Testis (tissue), 3 donors: Measurements from ENCODE around the gene SNX2. TPM values are rescaled to one million over a fixed set of nuclear protein-coding genes. Genes with fewer than 3 reads are reported as not detected.

Experiments used
- DNase-seq: peaks from one replicate; pipeline ENCODE4 v3.0.0-alpha.2; 2019
- H3K27ac ChIP-seq, 2 donors: fragments of 200-600 bp; sonication (generic); one replicate each; pipeline ENCODE4 v1.5.1; 2019
- H3K27me3 ChIP-seq: fragments of 200-600 bp; sonication (generic); one replicate; pipeline ENCODE4 v1.5.1; 2019
- H3K36me3 ChIP-seq: fragments of 200-600 bp; sonication (generic); one replicate; pipeline ENCODE4 v1.5.1; 2017; ENCODE audit warnings: low read depth; ENCODE audit errors: missing control alignments
- H3K4me1 ChIP-seq: fragments of 200-600 bp; sonication (generic); one replicate; pipeline ENCODE4 v1.5.1; 2019
- H3K4me3 ChIP-seq, 2 donors: fragments of 200-600 bp; sonication (generic); one replicate each; pipeline ENCODE4 v1.5.1; 2017 to 2019
- H3K9me3 ChIP-seq: fragments of 200-600 bp; sonication (generic); one replicate; pipeline ENCODE4 v1.5.1; 2017
- POLR2A ChIP-seq: fragments of 450-650 bp; IDR thresholded peaks from one replicate; pipeline ENCODE4 v1.6.1; 2017; ENCODE audit warnings: antibody characterized with exemption, mild to moderate bottlenecking, moderate library complexity
- WGBS, 2 donors: methylation state at CpG; one replicate each; pipeline ENCODE4 v1.1.5; 2018; 5-methylcytosine and 5-hydroxymethylcytosine counted together
- intact Hi-C: fragments of 100-400 bp; cut with DNase I; formaldehyde crosslinking; loops from one replicate; pipeline ENCODE4 v1.15.1; 2023; ENCODE audit warnings: low total_unique reads
- polyA plus RNA-seq: library from polyadenylated mRNA; stranded (reverse); fragments of 350-450 nt; fragmentation: Illumina TruSeq; extraction: RNeasy Lipid Tissue Mini Kit (QIAGEN cat#74804); gene quantifications from one replicate; pipeline ENCODE4 v1.2.3, GENCODE V29; 2014; ENCODE audit warnings: low read depth, low replicate concordance; ENCODE audit not compliant: insufficient read depth
- total RNA-seq, 2 donors: library from RNA; depleted of rRNA; stranded (reverse); fragments of >200 nt; gene quantifications; one replicate each; pipeline ENCODE4 v1.2.3, GENCODE V29; 2016
- TF ChIP-seq, protein P1 (sequence below), 3 experiments: fragments of 450-650 bp in 2 of 3; fragments of 200-600 bp in 1 of 3; sonication (generic) in 1 of 3; IDR thresholded peaks; one replicate each; pipeline ENCODE4 v1.5.1; 2016 to 2019; ENCODE audit warnings: antibody characterized with exemption in 3 of 3, mild to moderate bottlenecking in 2 of 3, moderate library complexity in 1 of 3

SNX2 gene
- total and polyA plus RNA-seq, 3 donors from 2014 or later: 38.5 to 59.5 (median 48.4) TPM

- no peaks in the 10 kb centered on the region for H3K27me3 ChIP-seq
- H3K9me3 ChIP-seq: no peaks in the 10 kb centered on the region
- no peaks in the 10 kb centered on the region for H3K36me3 ChIP-seq
- no peak overlapping the region for H3K27ac ChIP-seq
- H3K4me3 ChIP-seq: no peak overlapping the region
- intact Hi-C loops: no loop called here
- peaks cover 6% of the 10 kb centered on the region for H3K4me1 ChIP-seq
- no peak for DNase-seq
- 88 to 91% methylated on average over 8 of the region's 8 CpGs for WGBS, 2 donors
- TF ChIP-seq, protein P1, sequence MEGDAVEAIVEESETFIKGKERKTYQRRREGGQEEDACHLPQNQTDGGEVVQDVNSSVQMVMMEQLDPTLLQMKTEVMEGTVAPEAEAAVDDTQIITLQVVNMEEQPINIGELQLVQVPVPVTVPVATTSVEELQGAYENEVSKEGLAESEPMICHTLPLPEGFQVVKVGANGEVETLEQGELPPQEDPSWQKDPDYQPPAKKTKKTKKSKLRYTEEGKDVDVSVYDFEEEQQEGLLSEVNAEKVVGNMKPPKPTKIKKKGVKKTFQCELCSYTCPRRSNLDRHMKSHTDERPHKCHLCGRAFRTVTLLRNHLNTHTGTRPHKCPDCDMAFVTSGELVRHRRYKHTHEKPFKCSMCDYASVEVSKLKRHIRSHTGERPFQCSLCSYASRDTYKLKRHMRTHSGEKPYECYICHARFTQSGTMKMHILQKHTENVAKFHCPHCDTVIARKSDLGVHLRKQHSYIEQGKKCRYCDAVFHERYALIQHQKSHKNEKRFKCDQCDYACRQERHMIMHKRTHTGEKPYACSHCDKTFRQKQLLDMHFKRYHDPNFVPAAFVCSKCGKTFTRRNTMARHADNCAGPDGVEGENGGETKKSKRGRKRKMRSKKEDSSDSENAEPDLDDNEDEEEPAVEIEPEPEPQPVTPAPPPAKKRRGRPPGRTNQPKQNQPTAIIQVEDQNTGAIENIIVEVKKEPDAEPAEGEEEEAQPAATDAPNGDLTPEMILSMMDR (IDR thresholded peaks at IDR 0.05): no peak
- no peak for TF ChIP-seq POLR2A
These were observed 96.8 kb downstream of the SNX2 start for GRCh38 chr5:122871661-122872060.

DNA sequence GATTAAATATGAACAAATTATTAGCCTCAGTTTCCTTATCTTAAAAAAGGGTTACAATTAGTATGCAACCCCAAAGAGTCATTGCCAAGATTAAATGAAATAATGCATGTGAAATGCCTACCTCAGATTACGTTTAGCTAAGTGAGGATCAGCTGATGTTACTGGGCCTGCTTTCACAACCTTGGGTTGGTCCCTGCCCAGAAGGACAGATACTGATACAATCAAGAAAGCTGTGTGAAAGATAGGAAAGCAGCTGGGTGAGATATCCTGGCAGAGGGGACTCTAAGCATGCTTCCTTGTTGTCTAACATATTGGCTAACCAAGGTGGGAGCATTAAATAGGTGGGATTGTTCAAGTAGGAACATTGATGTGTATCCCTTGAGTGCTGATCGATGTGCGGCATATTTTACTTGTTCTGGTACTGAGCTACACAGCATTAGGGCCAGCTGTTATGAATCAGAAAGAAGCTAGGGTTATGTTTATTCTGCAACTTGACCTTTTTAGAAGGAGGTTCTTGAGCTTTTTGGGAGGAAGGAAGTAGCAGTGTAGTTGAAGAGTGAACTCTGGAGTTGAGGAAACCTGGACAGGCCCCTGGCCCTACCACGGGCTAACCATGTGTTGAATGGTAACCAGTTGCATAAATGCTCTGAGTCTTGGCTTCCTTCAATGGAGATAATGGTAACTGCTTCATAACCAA is 99.4 kb downstream of the SNX2 start:
- DNase-seq: no peak
- Histone ChIP-seq H3K27ac (no peak overlapping the region), H3K27me3 (no peaks in the 10 kb centered on the region), H3K36me3 (no peaks in the 10 kb centered on the region), H3K4me3 (no peak overlapping the region), H3K4me1 (peaks cover 6% of the 10 kb centered on the region), H3K9me3 (no peaks in the 10 kb centered on the region)
- intact Hi-C loops: no loop called here
- WGBS, 2 donors: 77% methylated on average over 4 of the region's 4 CpGs
- no peak for TF ChIP-seq POLR2A
- TF ChIP-seq, protein P1 (IDR thresholded peaks at IDR 0.05): no peak

DNA sequence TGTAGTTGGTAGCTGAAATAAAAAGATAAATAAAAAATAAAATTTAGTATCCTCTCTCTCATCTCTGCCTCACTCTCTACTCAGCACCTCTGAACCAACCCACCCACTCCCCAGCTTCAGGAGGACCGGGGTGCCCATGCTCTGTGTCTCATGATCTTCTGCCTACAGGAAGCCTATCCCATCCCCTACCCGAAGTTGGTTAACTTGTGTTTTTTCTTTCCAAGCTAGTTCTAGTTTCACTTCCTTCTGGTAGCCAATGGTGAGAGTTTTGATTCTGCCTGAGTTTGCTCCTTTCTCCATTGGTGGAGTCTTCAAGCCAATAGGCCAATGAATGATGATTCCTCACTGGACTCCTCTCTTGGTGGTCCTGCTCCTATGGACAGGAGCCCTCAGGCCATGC is 102.6 kb downstream of the SNX2 start:
- H3K4me3 ChIP-seq: no peak overlapping the region
- H3K27ac ChIP-seq: no peak overlapping the region
- DNase-seq: no peak
- no peaks in the 10 kb centered on the region for H3K27me3 ChIP-seq
- no peaks in the 10 kb centered on the region for H3K36me3 ChIP-seq
- WGBS, 2 donors: 83 to 85% methylated on average over 2 of the region's 2 CpGs
- H3K9me3 ChIP-seq: no peaks in the 10 kb centered on the region
- intact Hi-C loops: no loop called here
- TF ChIP-seq POLR2A: no peak
- TF ChIP-seq, protein P1 (IDR thresholded peaks at IDR 0.05): no peak
- H3K4me1 ChIP-seq: peaks cover 6% of the 10 kb centered on the region

DNA sequence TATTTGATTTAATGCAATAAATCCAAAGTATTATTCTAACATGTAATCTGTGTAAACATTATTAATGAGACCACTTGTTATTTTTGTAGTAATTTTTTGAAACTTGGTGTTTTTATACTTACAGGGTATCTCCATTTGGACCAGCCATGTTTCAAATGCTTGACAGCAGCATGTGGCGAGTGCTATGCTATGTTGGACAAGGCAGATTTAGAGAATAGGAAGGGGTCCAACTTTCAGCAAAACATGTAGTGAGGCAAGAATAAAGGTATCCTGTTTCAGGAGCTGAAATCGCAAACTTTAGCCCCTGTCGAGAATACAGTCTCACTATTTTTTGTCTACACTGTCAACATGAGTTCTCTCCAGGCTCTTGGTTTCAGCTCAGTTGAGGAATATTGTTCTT is 104.2 kb downstream of the SNX2 start:
- Histone ChIP-seq H3K4me1 (peaks cover 5% of the 10 kb centered on the region), H3K9me3 (no peaks in the 10 kb centered on the region), H3K36me3 (no peaks in the 10 kb centered on the region), H3K27ac (no peak overlapping the region), H3K27me3 (no peaks in the 10 kb centered on the region), H3K4me3 (no peak overlapping the region)
- no peak for DNase-seq
- TF ChIP-seq, protein P1 (IDR thresholded peaks at IDR 0.05): no peak
- no peak for TF ChIP-seq POLR2A
- intact Hi-C loops: no loop called here
- WGBS, 2 donors: 88 to 91% methylated on average over 3 of the region's 3 CpGs

Other genes with a start within 250 kb of the SNX2 start
- gene SNX24, start 70.5 kb downstream of the SNX2 start, total RNA-seq: 10 to 100 TPM; 13.1 to 23.1 TPM
- 25.8 TPM for gene SNX24, start 70.5 kb downstream of the SNX2 start, polyA plus RNA-seq